Fibroblast of lung (primary cell): ENCODE measurements around the gene CCT8L2. TPM values are rescaled to one million over a fixed set of nuclear protein-coding genes. Genes with fewer than 3 reads are reported as not detected.
A peak's percentile ranks its signal among the peaks of the same experiment; 100 is the strongest.
"Not testable (repeated sequence)": the region's sequence is repeated elsewhere in the genome, so short reads cannot be mapped to it uniquely, and the experiment has no call there.

Experiments used
- DNase-seq, 2 donors: peaks; one replicate each; pipeline versions ENCODE4 v3.0.0 to v3.0.0-alpha.2; 2010; ENCODE audit warnings: low read depth in 2 of 2
- H2AFZ ChIP-seq: 2 replicates; pipeline ENCODE4 v1.5.1; 2012; ENCODE audit warnings: low read length, control low read depth, inconsistent platforms
- H3K27ac ChIP-seq: 2 replicates; pipeline ENCODE4 v1.5.1; 2011; ENCODE audit warnings: low read length, control low read depth; ENCODE audit not compliant: insufficient read depth
- H3K27me3 ChIP-seq: 2 replicates; pipeline ENCODE4 v1.5.1; 2011; ENCODE audit warnings: mild to moderate bottlenecking, low read length; ENCODE audit not compliant: control insufficient read depth, insufficient read depth
- H3K36me3 ChIP-seq: 2 replicates; pipeline ENCODE4 v1.5.1; 2011; ENCODE audit warnings: low read length; ENCODE audit not compliant: control insufficient read depth, insufficient read depth
- H3K4me1 ChIP-seq: 2 replicates; pipeline ENCODE4 v1.5.1; 2011; ENCODE audit warnings: low read length; ENCODE audit not compliant: control insufficient read depth, insufficient read depth; ENCODE audit errors: extremely low read depth
- H3K4me2 ChIP-seq: 2 replicates; pipeline ENCODE4 v1.5.1; 2011; ENCODE audit warnings: low read length, control low read depth; ENCODE audit not compliant: insufficient read depth; ENCODE audit errors: extremely low read depth
- H3K4me3 ChIP-seq, 4 experiments: fragments of 200-600 bp in 1 of 4; sonication (generic) in 1 of 4; replicated peaks in 1 of 4; 2 replicates each; pipeline ENCODE4 v1.5.1; 2011 to 2016; ENCODE audit warnings: low read length in 4 of 4, low read depth in 3 of 4, mild to moderate bottlenecking in 3 of 4, control low read depth in 2 of 4, inconsistent platforms in 1 of 4, mixed read lengths in 1 of 4; ENCODE audit not compliant: insufficient read depth in 1 of 4; ENCODE audit errors: control extremely low read depth in 1 of 4
- H3K79me2 ChIP-seq: 2 replicates; pipeline ENCODE4 v1.5.1; 2012; ENCODE audit warnings: mild to moderate bottlenecking, low read length, inconsistent platforms; ENCODE audit not compliant: control insufficient read depth, insufficient read depth
- H3K9ac ChIP-seq: 2 replicates; pipeline ENCODE4 v1.5.1; 2011; ENCODE audit warnings: mild to moderate bottlenecking, low read length, control low read depth; ENCODE audit not compliant: insufficient read depth
- H3K9me3 ChIP-seq: 2 replicates; pipeline ENCODE4 v1.5.1; 2012; ENCODE audit warnings: low read depth, low read length; ENCODE audit not compliant: control insufficient read depth, insufficient read depth
- H4K20me1 ChIP-seq: 2 replicates; pipeline ENCODE4 v1.5.1; 2011; ENCODE audit warnings: low read length; ENCODE audit not compliant: control insufficient read depth, insufficient read depth; ENCODE audit errors: extremely low read depth
- EZH2 ChIP-seq: IDR thresholded peaks from 2 replicates; pipeline ENCODE4 v1.5.1; 2012; ENCODE audit warnings: low read length, control low read depth, mild to moderate bottlenecking; ENCODE audit errors: missing control alignments
- polyA plus RNA-seq, 2 donors: library from polyadenylated mRNA; depleted of rRNA in 1 of 2; stranded (reverse) in 1 of 2; unstranded in 1 of 2; fragments of >200 nt; gene quantifications; 2 replicates each; pipeline ENCODE4 v1.2.1, GENCODE V29; 2011 to 2012; ENCODE audit warnings: missing spikeins in 1 of 2
- total RNA-seq: library from RNA; depleted of rRNA; stranded (reverse); fragments of >200 nt; gene quantifications from 2 replicates; pipeline ENCODE4 v1.2.1, GENCODE V29; 2014
- TF ChIP-seq, protein P1 (sequence below), 2 donors: IDR thresholded peaks in 1 of 2; conservative IDR thresholded peaks in 1 of 2; 1 replicate in 1 of 2; 2 replicates in 1 of 2; pipeline ENCODE4 v1.5.1; 2011 to 2012; ENCODE audit warnings: low read length in 2 of 2, control low read depth in 1 of 2, inconsistent platforms in 1 of 2, low read depth in 1 of 2, mild to moderate bottlenecking in 1 of 2

The CCT8L2 gene
- total and polyA plus RNA-seq, 2 donors (not counting 1 experiment from before 2014, with no cell fraction given): not detected

DNA sequence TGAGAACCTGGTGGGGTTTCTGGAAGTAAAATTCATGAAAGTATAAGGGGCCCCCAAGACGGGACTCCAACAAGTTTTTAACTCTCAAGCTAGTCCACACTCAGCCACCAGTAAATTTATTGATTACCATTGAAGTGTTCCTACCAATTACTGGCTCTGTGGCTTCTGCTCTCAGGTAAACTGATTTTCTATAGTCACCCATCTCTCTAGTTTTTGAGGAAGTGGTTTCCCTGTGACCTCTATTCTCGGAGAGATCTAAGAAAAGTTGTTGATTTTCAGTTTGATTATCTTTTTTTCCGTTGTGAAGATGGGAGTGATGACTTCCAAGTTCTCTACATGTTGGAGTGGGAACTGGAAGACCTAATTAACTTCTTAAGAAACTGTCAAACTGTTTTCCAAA, 24.9 kb upstream of the CCT8L2 start:
- H3K4me1 ChIP-seq, H4K20me1 ChIP-seq, H3K27ac ChIP-seq, DNase-seq, H3K4me3 ChIP-seq, H3K27me3 ChIP-seq, H3K4me2 ChIP-seq, H3K79me2 ChIP-seq, H3K9me3 ChIP-seq, H3K9ac ChIP-seq, H3K36me3 ChIP-seq, H2AFZ ChIP-seq: not testable (repeated sequence)

DNA sequence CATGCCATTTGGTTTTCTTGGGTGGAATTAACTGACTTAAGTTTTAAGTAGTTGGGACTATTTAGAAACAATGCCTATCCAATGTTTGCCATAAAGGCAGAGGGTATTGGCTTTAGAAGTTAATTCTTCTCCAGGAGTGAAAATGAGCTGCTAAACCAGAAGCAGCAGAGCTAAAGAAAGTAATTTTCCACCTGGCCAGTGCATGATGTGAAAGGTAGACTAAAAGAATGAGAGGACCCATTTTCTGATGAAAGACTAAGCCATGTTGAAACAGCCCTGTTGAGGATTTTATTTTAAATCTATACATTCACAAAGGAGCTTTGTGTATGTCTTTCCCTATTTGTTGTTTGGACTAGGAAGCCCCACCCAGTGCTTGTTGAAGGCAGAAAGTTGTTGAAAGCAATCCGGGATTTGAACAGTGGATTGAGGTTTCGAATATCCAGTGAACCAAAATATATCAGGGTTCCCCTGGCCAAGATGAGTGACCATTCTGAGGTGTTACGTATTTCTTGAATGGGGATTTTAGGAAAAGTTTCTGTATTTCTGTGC, 23.9 kb upstream of the CCT8L2 start:
- H3K4me2 ChIP-seq, H3K36me3 ChIP-seq, H3K79me2 ChIP-seq, DNase-seq, H4K20me1 ChIP-seq, H2AFZ ChIP-seq, H3K4me3 ChIP-seq, H3K27ac ChIP-seq, H3K9ac ChIP-seq, H3K4me1 ChIP-seq, H3K27me3 ChIP-seq, H3K9me3 ChIP-seq: not testable (repeated sequence)

DNA sequence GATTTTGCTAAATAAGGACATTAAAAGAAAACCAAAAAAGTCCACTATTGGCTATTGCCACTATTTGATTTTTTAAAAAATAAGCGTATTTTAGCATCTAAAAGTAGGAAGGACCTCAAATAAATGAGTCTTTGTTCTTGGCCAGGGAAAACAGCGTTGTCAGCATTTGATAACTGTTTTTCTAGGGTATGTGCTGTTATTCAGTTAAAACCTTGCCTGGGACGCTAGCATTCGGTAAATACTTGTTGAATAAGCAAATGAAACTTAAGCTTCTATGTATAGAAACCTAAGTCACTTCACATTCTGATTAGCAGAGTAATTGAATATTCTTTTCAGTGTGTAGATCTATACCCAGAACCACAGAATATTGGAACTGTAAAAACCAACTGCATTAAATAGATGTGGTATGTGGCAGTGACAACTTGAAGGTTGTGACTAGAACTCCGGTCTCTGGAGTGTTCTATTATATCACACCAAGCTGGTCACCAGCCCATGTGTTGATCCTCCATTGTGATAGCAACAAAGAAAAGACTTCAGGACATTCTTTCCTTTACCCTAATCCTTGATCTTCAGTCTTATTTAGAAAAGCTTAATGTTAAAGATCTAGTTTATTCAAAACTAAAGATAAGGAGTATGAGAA, 23.1 kb upstream of the CCT8L2 start:
- not testable (repeated sequence) for H4K20me1 ChIP-seq, H3K27me3 ChIP-seq, H2AFZ ChIP-seq, H3K9me3 ChIP-seq, DNase-seq, H3K4me2 ChIP-seq, H3K4me3 ChIP-seq, H3K36me3 ChIP-seq, H3K9ac ChIP-seq, H3K79me2 ChIP-seq, H3K4me1 ChIP-seq, H3K27ac ChIP-seq

DNA sequence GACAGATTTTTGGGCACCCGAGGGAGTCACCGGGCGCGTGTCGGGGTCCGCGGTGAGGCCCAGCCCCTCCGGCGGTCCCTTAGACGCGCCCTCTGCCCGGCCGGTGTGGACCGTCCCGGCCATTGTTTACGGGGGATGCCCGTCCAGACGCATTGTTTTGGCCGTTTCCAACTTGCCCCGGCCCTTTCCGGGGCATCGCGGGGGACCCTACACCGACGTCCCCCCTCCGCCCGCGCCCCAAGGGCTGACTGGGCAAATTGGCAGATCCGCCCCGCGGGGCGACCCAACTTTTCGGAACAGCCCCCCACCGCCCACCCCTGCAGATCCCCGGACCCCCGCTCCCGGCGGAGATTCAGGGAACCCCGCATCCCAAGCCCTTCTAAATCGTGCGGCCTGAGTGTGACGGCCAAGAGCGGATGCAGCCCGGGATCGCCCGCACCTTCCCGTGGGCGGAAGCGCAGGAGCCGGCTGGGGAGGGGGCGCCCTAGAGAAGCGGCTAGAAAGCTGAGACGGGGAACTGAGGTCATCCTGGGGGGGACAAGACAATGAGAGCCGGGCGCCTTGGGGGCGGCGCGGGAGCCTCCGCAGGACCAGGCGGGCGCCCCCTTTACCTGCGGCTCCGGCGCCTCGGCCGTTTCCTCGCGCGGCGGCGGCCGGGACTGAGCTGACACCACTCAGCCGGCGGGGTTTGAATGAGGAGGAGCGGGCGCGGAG, 17.1 kb upstream of the CCT8L2 start:
- Histone ChIP-seq H3K79me2 (no peaks in the 10 kb centered on the region), H3K4me2 (no peak overlapping the region), H3K4me3 (peak overlapping the region in 1 of 4 experiments; percentile 40), H3K9ac (no peak overlapping the region), H2AFZ (no peak overlapping the region), H3K27me3 (no peaks in the 10 kb centered on the region), H3K27ac (no peak overlapping the region), H3K9me3 (no peaks in the 10 kb centered on the region), H3K4me1 (no peaks in the 10 kb centered on the region), H4K20me1 (no peaks in the 10 kb centered on the region), H3K36me3 (no peaks in the 10 kb centered on the region)
- TF ChIP-seq, protein P1, sequence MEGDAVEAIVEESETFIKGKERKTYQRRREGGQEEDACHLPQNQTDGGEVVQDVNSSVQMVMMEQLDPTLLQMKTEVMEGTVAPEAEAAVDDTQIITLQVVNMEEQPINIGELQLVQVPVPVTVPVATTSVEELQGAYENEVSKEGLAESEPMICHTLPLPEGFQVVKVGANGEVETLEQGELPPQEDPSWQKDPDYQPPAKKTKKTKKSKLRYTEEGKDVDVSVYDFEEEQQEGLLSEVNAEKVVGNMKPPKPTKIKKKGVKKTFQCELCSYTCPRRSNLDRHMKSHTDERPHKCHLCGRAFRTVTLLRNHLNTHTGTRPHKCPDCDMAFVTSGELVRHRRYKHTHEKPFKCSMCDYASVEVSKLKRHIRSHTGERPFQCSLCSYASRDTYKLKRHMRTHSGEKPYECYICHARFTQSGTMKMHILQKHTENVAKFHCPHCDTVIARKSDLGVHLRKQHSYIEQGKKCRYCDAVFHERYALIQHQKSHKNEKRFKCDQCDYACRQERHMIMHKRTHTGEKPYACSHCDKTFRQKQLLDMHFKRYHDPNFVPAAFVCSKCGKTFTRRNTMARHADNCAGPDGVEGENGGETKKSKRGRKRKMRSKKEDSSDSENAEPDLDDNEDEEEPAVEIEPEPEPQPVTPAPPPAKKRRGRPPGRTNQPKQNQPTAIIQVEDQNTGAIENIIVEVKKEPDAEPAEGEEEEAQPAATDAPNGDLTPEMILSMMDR (conservative IDR thresholded peaks at IDR 0.05 in 1 of 2, IDR thresholded peaks at IDR 0.05 in 1 of 2; ENCODE audit: low read depth in 1 of 2, low read length in 2 of 2): no peak
- no peak for TF ChIP-seq EZH2
- DNase-seq: no peak
